ENCODE measurements around the gene SURF2.

GRCh38 chr9:133342570-133342969 lies 13.8 kb upstream of the SURF2 start:
- TF ChIP-seq, protein P1, sequence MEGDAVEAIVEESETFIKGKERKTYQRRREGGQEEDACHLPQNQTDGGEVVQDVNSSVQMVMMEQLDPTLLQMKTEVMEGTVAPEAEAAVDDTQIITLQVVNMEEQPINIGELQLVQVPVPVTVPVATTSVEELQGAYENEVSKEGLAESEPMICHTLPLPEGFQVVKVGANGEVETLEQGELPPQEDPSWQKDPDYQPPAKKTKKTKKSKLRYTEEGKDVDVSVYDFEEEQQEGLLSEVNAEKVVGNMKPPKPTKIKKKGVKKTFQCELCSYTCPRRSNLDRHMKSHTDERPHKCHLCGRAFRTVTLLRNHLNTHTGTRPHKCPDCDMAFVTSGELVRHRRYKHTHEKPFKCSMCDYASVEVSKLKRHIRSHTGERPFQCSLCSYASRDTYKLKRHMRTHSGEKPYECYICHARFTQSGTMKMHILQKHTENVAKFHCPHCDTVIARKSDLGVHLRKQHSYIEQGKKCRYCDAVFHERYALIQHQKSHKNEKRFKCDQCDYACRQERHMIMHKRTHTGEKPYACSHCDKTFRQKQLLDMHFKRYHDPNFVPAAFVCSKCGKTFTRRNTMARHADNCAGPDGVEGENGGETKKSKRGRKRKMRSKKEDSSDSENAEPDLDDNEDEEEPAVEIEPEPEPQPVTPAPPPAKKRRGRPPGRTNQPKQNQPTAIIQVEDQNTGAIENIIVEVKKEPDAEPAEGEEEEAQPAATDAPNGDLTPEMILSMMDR (conservative IDR thresholded peaks at IDR 0.05), result no peak
- no peak for TF ChIP-seq EZH2 (IDR thresholded peaks at IDR 0.05; ENCODE audit: low read depth)
